Osteoblast (primary cell): ENCODE results near the gene DNAH17. TPM values are rescaled to one million over a fixed set of nuclear protein-coding genes. Genes with fewer than 3 reads are reported as not detected.

Experiments
- DNase-seq: peaks from one replicate; pipeline ENCODE4 v3.0.0; 2011; ENCODE audit warnings: low spot score, mixed read lengths; ENCODE audit not compliant: insufficient read length; ENCODE audit errors: missing footprints
- H2AFZ ChIP-seq: 2 replicates; pipeline ENCODE4 v1.6.0; 2011; ENCODE audit warnings: mild to moderate bottlenecking, low read length
- H3K27ac ChIP-seq: 2 replicates; pipeline ENCODE4 v1.5.1; 2011; ENCODE audit warnings: mild to moderate bottlenecking, low read depth, low read length, moderate library complexity
- H3K27me3 ChIP-seq: 2 replicates; pipeline ENCODE4 v1.6.0; 2012; ENCODE audit warnings: mild to moderate bottlenecking, control low read depth, inconsistent platforms, low read length, moderate library complexity; ENCODE audit not compliant: insufficient read depth
- H3K36me3 ChIP-seq: 2 replicates; pipeline ENCODE4 v1.5.1; 2011; ENCODE audit warnings: mild to moderate bottlenecking, low read length, control low read depth, moderate library complexity; ENCODE audit not compliant: insufficient read depth
- H3K4me1 ChIP-seq: 2 replicates; pipeline ENCODE4 v1.5.1; 2011; ENCODE audit warnings: mild to moderate bottlenecking, low read length, control low read depth, moderate library complexity; ENCODE audit not compliant: insufficient read depth
- H3K4me2 ChIP-seq: 2 replicates; pipeline ENCODE4 v1.6.0; 2011; ENCODE audit warnings: mild to moderate bottlenecking, low read length; ENCODE audit not compliant: insufficient read depth
- H3K4me3 ChIP-seq: fragments of 200-600 bp; sonication (generic); 3 replicates; pipeline ENCODE4 v1.5.1; 2012; ENCODE audit warnings: mild to moderate bottlenecking, low read length, inconsistent platforms; ENCODE audit not compliant: insufficient read depth
- H3K79me2 ChIP-seq: 2 replicates; pipeline ENCODE4 v1.6.0; 2012; ENCODE audit warnings: mild to moderate bottlenecking, low read length, control low read depth, inconsistent platforms; ENCODE audit not compliant: insufficient read depth
- H3K9me3 ChIP-seq: 2 replicates; pipeline ENCODE4 v1.5.1; 2011; ENCODE audit warnings: low read depth, low read length, control low read depth
- H4K20me1 ChIP-seq: 2 replicates; pipeline ENCODE4 v1.6.0; 2012; ENCODE audit warnings: mild to moderate bottlenecking, low read length, control low read depth; ENCODE audit not compliant: insufficient read depth
- CTCF ChIP-seq: IDR thresholded peaks from 2 replicates; pipeline ENCODE4 v1.5.1; 2011; ENCODE audit warnings: mild to moderate bottlenecking, low read depth, low read length, moderate library complexity; ENCODE audit errors: extremely low read depth
- total RNA-seq: library from RNA; depleted of rRNA; stranded (reverse); fragments of >200 nt; gene quantifications from 2 replicates; pipeline ENCODE4 v1.2.3, GENCODE V29; 2012

DNAH17 gene
- total RNA-seq, 1 donor = under 0.01 TPM

GRCh38 chr17:78617511-78618061 lies 40.4 kb upstream of the DNAH17 start:
- H3K36me3 ChIP-seq = no peaks in the 10 kb centered on the region
- no peak overlapping the region for H3K4me3 ChIP-seq
- peak overlapping the region; percentile 29 for H2AFZ ChIP-seq
- no peaks in the 10 kb centered on the region for H4K20me1 ChIP-seq
- H3K9me3 ChIP-seq = no peaks in the 10 kb centered on the region
- DNase-seq = no peak
- no peaks in the 10 kb centered on the region for H3K79me2 ChIP-seq
- TF ChIP-seq CTCF = no peak
- peak overlapping the region; percentile 17 for H3K4me2 ChIP-seq
- H3K27me3 ChIP-seq = no peaks in the 10 kb centered on the region
- peak overlapping the region; percentile 39 for H3K27ac ChIP-seq
- H3K4me1 ChIP-seq = peaks cover 17% of the 10 kb centered on the region

GRCh38 chr17:78616946-78617345 lies 39.8 kb upstream of the DNAH17 start:
- Histone ChIP-seq H3K4me2 (no peak overlapping the region), H2AFZ (no peak overlapping the region), H4K20me1 (no peaks in the 10 kb centered on the region), H3K4me3 (no peak overlapping the region), H3K9me3 (no peaks in the 10 kb centered on the region), H3K27me3 (no peaks in the 10 kb centered on the region), H3K4me1 (peaks cover 17% of the 10 kb centered on the region), H3K79me2 (no peaks in the 10 kb centered on the region), H3K36me3 (no peaks in the 10 kb centered on the region), H3K27ac (no peak overlapping the region)
- DNase-seq = no peak
- TF ChIP-seq CTCF = no peak

GRCh38 chr17:78615631-78616030 lies 38.4 kb upstream of the DNAH17 start:
- H3K4me3 ChIP-seq = no peak overlapping the region
- H3K4me1 ChIP-seq = peaks cover 17% of the 10 kb centered on the region
- H3K79me2 ChIP-seq = no peaks in the 10 kb centered on the region
- peaks cover 3% of the 10 kb centered on the region for H3K27me3 ChIP-seq
- DNase-seq = no peak
- no peak overlapping the region for H3K27ac ChIP-seq
- no peak for TF ChIP-seq CTCF
- H3K4me2 ChIP-seq = no peak overlapping the region
- H3K36me3 ChIP-seq = no peaks in the 10 kb centered on the region
- no peaks in the 10 kb centered on the region for H3K9me3 ChIP-seq
- no peak overlapping the region for H2AFZ ChIP-seq
- H4K20me1 ChIP-seq = no peaks in the 10 kb centered on the region

- H3K4me2 ChIP-seq = no peak overlapping the region
- no peak overlapping the region for H3K27ac ChIP-seq
- H3K36me3 ChIP-seq = no peaks in the 10 kb centered on the region
- H3K4me1 ChIP-seq = peaks cover 14% of the 10 kb centered on the region
- H3K27me3 ChIP-seq = peaks cover 9% of the 10 kb centered on the region
- no peak overlapping the region for H3K4me3 ChIP-seq
- H4K20me1 ChIP-seq = no peaks in the 10 kb centered on the region
- H3K9me3 ChIP-seq = no peaks in the 10 kb centered on the region
- no peak for TF ChIP-seq CTCF
- H3K79me2 ChIP-seq = no peaks in the 10 kb centered on the region
- no peak for DNase-seq
- H2AFZ ChIP-seq = no peak overlapping the region
Measured at GRCh38 chr17:78613416-78613815, 36.2 kb upstream of the DNAH17 start.
